ENCODE results near the gene OTUB2.

The OTUB2 gene

GRCh38 chr14:94038921-94039629 lies 12.9 kb downstream of the OTUB2 start:
- DNase-seq (ENCODE audit: insufficient read length, low spot score) = no peak
- no peak for FAIRE-seq

- FAIRE-seq (no peak), DNase-seq (ENCODE audit: insufficient read length, low spot score) (no peak)
Observed at GRCh38 chr14:94040247-94040646, 14.1 kb downstream of the OTUB2 start.

GRCh38 chr14:94040796-94041195 lies 14.7 kb downstream of the OTUB2 start:
- DNase-seq (ENCODE audit: insufficient read length, low spot score) (no peak), FAIRE-seq (no peak)

- FAIRE-seq = no peak
- DNase-seq (ENCODE audit: insufficient read length, low spot score) = no peak
Observed at GRCh38 chr14:94041551-94042346, 15.6 kb downstream of the OTUB2 start.

GRCh38 chr14:94042433-94043091 lies 16.4 kb downstream of the OTUB2 start:
- no peak for DNase-seq (ENCODE audit: insufficient read length, low spot score)
- no peak for FAIRE-seq

GRCh38 chr14:94043111-94043755 lies 17.1 kb downstream of the OTUB2 start:
- no peak for FAIRE-seq
- no peak for DNase-seq (ENCODE audit: insufficient read length, low spot score)

GRCh38 chr14:94043756-94044475 lies 17.8 kb downstream of the OTUB2 start:
- no peak for FAIRE-seq

GRCh38 chr14:94044476-94045091 lies 18.4 kb downstream of the OTUB2 start:
- no peak for DNase-seq (ENCODE audit: insufficient read length, low spot score)
- no peak for FAIRE-seq

More at GRCh38 chr14:94043756-94044475, 17.8 kb downstream of the OTUB2 start:
- DNase-seq (ENCODE audit: insufficient read length, low spot score) = no peak

- FAIRE-seq (no peak), DNase-seq (ENCODE audit: insufficient read length, low spot score) (no peak)
Observed at GRCh38 chr14:94045101-94045500, 19.0 kb downstream of the OTUB2 start.

- DNase-seq (ENCODE audit: insufficient read length, low spot score) = no peak
Observed at GRCh38 chr14:94045563-94046345, 19.6 kb downstream of the OTUB2 start.

GRCh38 chr14:94046696-94047250 lies 20.6 kb downstream of the OTUB2 start:
- FAIRE-seq (no peak), DNase-seq (ENCODE audit: insufficient read length, low spot score) (no peak)

More at GRCh38 chr14:94045563-94046345, 19.6 kb downstream of the OTUB2 start:
- no peak for FAIRE-seq

- FAIRE-seq (no peak), DNase-seq (ENCODE audit: insufficient read length, low spot score) (no peak)
Observed at GRCh38 chr14:94047581-94047980, 21.4 kb downstream of the OTUB2 start.

- FAIRE-seq = no peak
Observed at GRCh38 chr14:94048691-94049624, 22.8 kb downstream of the OTUB2 start.

GRCh38 chr14:94049625-94050023 lies 23.5 kb downstream of the OTUB2 start:
- DNase-seq (ENCODE audit: insufficient read length, low spot score) (no peak), FAIRE-seq (no peak)

More at GRCh38 chr14:94048691-94049624, 22.8 kb downstream of the OTUB2 start:
- DNase-seq (ENCODE audit: insufficient read length, low spot score) = no peak

- no peak for DNase-seq (ENCODE audit: insufficient read length, low spot score)
- FAIRE-seq = no peak
Observed at GRCh38 chr14:94050231-94050880, 24.2 kb downstream of the OTUB2 start.

- FAIRE-seq = no peak
Observed at GRCh38 chr14:94051115-94051514, 25.0 kb downstream of the OTUB2 start.

GRCh38 chr14:94051779-94052178 lies 25.6 kb downstream of the OTUB2 start:
- FAIRE-seq (no peak), DNase-seq (ENCODE audit: insufficient read length, low spot score) (no peak)

More at GRCh38 chr14:94051115-94051514, 25.0 kb downstream of the OTUB2 start:
- no peak for DNase-seq (ENCODE audit: insufficient read length, low spot score)
